Spleen (tissue), 7 donors: ENCODE results near the gene ACSF3.

Experiments
- POLR2A ChIP-seq, 3 donors: fragments of 450-650 bp; IDR thresholded peaks; one replicate each; pipeline ENCODE4 v1.5.1; 2017; ENCODE audit warnings: antibody characterized with exemption in 3 of 3, mild to moderate bottlenecking in 1 of 3
- TF ChIP-seq, protein P1 (sequence below), 11 experiments: fragments of 200-600 bp in 7 of 11; fragments of 450-650 bp in 4 of 11; sonication (generic) in 4 of 11; IDR thresholded peaks in 8 of 11; conservative IDR thresholded peaks in 3 of 11; 1 replicate in 7 of 11; 2 replicates in 4 of 11; pipeline versions ENCODE4 v1.4.0 to v1.8.0; 2016 to 2021; ENCODE audit warnings: antibody characterized with exemption in 11 of 11, inconsistent platforms in 4 of 11, mild to moderate bottlenecking in 1 of 11
- donor health status: DM: no; HTN: no; CAD: no; lungs with moderate emphysema.
- donor health status: DM: no; HTN: no; CAD: no.
- donor health status: DM: no; HTN: no; CAD: no.

DNA sequence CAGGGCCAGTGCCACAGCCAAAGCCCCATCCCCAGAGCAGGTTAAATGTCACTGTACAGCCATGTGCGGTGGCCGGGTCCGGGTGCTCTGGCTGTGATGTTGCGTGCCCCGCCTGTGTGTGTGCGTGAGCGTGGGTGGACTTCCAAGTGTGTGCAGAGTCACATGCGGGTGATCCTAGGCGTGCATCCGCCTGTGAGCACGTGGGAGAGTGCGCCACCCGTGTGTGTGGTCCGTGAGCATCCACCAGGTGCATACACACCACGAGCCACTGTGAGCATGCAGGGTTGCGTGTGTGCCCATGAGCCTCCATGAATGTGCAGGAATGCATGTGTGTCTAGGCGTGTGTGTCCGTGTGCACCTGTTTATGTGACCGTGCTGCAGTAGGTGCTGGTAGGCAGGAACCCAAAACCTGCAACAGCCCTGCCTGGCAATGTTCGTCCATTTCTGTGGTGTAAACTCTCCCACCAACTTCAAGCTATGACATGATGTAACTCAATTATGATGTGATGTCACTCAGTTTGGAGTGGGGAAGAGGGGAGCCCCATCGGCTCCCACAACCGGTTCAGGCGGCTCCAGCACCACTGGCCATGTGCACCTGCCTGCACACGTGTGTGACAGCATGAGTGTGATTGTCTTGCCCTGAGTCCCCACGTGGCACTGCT, 37.6 kb upstream of the ACSF3 start:
- TF ChIP-seq, protein P1, sequence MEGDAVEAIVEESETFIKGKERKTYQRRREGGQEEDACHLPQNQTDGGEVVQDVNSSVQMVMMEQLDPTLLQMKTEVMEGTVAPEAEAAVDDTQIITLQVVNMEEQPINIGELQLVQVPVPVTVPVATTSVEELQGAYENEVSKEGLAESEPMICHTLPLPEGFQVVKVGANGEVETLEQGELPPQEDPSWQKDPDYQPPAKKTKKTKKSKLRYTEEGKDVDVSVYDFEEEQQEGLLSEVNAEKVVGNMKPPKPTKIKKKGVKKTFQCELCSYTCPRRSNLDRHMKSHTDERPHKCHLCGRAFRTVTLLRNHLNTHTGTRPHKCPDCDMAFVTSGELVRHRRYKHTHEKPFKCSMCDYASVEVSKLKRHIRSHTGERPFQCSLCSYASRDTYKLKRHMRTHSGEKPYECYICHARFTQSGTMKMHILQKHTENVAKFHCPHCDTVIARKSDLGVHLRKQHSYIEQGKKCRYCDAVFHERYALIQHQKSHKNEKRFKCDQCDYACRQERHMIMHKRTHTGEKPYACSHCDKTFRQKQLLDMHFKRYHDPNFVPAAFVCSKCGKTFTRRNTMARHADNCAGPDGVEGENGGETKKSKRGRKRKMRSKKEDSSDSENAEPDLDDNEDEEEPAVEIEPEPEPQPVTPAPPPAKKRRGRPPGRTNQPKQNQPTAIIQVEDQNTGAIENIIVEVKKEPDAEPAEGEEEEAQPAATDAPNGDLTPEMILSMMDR (IDR thresholded peaks at IDR 0.05 in 8 of 11, conservative IDR thresholded peaks at IDR 0.05 in 3 of 11), result no peak
- TF ChIP-seq POLR2A (IDR thresholded peaks at IDR 0.05), result no peak
